GM21528 (cell line): ENCODE data around the gene CLDN9.

Experiments used
- ATAC-seq: cut with Tn5 transposase; IDR thresholded peaks from one replicate; pipeline ENCODE4 v1.9.1; 2021; ENCODE audit warnings: mild to moderate bottlenecking, moderate library complexity; ENCODE audit not compliant: unreplicated experiment, low FRiP score

The CLDN9 gene

GRCh38 chr16:2973605-2974318 is 39.0 kb upstream of the CLDN9 start:
- ATAC-seq: no peak

GRCh38 chr16:2974319-2975056 is 38.2 kb upstream of the CLDN9 start:
- ATAC-seq: no peak

DNA sequence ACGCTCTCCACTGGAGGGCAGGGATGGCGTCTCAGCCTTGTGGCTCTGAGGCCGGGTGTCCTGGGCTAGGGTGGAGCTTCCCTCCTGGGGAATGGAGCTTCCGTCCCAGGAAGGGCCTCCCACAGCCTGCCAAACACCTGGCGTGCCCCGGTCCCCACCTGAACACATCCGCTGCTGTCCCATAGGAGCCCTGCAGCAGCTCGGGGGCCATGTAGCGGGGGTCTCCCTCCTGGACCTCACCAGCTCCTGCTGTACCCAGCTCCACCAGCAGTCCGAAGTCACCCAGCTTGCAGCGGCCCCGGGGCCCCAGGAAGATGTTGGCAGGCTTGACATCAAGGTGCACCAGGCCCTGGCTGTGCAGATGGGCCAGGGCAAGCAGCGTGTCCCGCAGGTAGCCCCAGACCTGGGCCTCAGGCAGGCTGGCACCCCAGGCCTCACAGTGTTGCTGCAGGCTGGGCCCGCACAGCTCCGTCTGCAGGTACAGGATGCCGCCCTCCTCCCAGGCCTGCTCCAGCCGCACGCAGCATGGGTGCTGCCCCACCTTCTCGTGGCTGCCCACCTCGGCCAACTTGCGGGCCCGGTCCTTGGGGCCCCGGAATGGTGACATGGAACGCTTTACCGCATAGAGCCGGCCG is 37.4 kb upstream of the CLDN9 start:
- ATAC-seq: no peak

DNA sequence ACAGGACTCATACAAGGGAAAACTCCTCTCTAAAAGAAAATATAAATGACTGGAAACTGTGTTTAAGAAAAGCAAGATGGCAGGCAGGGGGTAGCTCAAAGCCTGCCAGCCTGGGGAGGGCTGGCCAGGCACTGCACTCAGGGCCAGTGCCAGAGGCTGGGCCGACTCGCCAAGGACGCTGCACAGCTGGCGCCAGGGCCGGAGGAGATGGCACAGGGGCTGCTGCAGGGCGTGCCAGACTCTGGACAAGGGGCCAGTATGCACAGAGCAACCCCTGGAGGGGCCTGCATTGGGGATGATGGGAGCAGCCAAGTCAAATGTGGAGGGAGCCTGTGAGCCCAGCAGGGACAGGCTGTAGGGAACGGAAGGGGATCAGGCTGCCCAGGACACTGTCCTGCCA is 36.5 kb upstream of the CLDN9 start:
- no peak for ATAC-seq

DNA sequence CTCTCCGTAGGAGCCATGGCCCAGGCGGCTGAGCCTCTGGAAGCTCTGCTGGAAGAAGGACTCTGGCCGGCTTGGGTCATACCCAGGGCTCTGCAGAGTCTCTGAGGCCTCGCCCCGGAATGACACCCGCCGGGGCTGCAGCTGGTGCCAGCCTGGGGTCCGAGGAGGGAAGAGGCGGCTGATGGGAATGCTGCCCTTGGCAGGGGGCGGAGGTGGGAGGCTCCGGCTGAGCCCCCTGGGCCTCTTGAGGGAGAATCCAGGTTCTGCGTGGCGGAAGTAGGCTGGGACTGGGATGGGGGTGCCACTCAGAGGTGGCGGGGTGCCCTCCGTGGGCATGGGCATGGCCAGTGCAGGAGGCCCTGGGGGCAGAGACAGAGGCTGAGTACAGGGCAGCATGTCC is 36.0 kb upstream of the CLDN9 start:
- ATAC-seq: no peak

GRCh38 chr16:2977440-2977839 is 35.3 kb upstream of the CLDN9 start:
- no peak for ATAC-seq

- ATAC-seq: peak; percentile 5
These were observed 33.0 kb upstream of the CLDN9 start for GRCh38 chr16:2979669-2980226.

- ATAC-seq: peak; percentile 59
These were observed 32.2 kb upstream of the CLDN9 start, which contains the start of gene PKMYT1 for GRCh38 chr16:2980227-2981176. Gene PKMYT1 (minus strand): TSS chr16:2980446. CDS start chr16:2979657, 789 bp downstream.

DNA sequence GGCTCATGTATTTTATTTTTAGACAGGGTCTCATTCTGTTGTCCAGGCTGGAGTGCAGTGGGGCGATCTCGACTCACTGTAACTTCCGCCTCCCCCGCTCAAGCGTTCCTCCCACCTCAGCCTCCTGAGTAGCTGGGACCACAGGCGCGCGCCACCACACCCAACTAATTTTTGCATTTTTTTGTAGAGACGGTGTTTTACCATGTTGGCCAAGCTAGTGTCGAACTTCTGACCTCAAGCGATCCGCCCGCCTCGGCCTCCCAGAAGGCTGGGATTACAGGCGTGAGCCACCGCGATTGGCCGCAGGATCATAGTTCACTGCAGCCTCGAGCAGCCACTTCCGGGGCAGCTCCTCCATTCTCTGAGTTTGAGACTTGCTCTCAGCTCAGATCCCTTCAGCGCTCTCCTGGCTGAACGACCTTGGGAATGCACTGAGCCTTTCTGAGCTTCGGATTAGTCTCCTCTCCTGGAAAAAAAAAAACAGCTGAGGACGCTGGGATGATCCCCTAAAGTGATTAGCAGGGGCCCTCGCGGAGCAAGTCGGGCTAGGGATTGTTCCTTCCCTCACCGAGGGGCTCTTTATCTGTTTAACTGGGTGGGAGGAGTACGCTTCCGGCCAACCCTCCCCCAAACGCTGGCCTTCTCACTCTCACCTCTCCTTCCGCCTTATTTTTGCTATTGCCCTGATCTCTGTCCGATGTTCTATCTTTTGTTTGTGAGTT is 31.4 kb upstream of the CLDN9 start:
- no peak for ATAC-seq

GRCh38 chr16:2981899-2982250 is 30.8 kb upstream of the CLDN9 start:
- ATAC-seq: no peak

DNA sequence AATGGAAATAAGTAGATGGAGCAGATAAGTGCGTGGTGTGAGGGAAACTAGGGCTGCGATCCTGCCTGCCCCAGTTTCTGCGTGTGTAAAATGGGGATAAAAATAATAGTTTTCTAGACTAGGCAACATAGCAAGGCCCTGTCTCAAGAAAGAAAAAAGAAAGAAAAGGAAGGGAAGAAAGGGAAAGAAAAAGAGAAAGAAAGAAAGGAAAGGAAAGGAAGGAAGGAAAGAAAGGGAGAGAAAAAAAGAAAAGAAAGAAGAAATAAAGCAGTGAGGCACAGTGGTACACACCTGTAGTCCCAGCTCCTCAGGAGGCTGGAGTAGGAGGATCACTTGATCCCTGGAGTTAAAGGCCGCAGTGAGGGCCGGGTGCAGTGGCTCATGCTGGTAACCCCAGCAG is 30.3 kb upstream of the CLDN9 start:
- ATAC-seq: no peak

DNA sequence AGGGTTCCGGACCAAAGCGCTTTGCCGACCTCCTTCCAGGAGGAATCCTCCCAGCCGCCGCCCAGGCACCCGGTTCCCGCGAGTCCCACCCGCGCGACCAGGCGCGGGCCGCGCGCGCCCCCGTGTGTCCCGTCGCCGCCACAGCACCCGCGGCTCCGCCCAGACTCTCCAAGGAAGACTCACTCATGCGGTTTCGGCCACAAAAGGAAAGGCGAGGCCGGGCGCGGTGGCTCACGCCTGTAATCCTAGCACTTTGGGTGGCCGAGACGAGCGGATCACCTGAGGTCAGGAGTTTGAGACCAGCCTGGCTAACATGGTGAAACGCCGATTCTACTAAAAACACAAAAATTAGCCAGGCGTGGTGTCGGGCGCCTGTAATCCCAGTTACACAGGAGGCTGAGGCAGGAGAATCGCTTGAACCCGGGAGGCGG is 29.0 kb upstream of the CLDN9 start:
- no peak for ATAC-seq

DNA sequence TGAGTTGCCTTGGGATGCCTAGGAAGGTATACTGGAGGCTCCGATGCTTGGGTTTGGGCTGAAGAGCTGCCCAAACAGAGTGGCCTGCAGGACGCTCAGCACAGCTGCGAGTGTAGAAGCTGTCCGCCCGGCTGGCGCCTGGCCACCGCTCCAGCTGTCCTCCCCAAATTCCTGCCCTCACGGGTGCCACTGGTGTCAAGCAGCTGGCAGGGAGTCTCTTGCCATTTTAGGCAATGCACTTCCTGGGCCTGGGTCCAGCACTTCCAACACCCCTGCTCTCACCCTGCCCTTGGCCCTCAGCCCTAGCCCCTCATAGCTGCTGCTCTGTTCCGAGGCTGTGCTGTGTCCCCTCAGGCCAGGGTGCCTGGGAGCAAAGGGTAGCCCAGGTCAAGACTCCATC is 27.3 kb upstream of the CLDN9 start:
- ATAC-seq: no peak

GRCh38 chr16:2985893-2986355 is 26.8 kb upstream of the CLDN9 start:
- ATAC-seq: no peak

DNA sequence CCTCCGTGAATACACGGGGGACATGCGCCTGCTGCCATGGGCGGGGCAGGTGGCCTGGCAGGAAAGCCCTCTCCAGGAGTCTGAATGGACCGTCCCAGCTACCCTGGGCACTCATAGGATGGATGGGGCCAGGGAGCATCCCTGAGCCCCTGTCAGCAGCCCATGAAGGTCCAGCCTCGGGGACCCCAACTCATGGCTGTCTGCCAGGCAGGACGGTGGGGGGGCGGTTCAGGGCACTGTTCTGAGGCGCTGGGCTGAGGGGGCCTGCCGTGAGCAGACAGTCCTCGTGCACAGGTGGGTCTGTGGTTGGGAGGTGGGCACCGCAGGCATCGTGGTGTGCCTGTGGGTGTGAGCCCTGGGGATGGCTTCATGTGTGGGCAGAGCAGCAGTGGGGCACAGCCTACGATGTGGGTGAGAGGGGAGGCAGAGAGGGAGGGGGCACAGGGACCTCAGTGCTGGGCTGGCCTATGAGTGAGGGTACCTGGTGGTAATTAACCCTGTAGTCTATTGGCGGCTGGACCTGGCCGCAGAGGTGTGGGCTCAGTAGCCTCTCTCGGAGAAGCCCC is 26.0 kb upstream of the CLDN9 start:
- no peak for ATAC-seq

- ATAC-seq: no peak
These were observed 25.4 kb upstream of the CLDN9 start for GRCh38 chr16:2987286-2987685.

- no peak for ATAC-seq
These were observed 24.9 kb upstream of the CLDN9 start for GRCh38 chr16:2987833-2988232.

DNA sequence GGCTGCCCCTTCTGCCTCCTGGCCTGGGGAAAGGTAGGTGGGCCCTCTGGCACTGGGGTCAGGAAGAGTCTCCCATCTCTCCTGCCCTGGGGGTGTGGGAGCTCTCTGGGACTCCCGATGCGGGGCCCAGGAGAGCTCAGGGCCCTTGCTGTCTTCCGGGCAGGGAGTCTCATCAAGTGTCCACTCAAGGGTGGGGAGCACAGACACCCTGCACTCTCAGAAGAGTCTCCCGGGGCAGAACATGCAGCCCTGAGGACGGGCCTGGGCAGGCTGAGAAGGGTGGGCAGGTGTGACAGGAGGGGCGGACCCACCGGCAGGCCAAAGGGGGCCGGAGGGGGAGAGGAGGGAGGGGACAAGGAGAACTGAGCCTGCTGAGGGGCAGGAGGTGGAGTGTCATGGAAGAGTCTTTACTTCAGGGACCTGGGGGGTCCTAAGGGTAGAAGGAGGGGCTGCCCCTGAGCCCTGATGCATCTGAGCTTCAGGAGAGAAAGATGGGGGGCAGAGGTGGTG is 24.1 kb upstream of the CLDN9 start:
- no peak for ATAC-seq

DNA sequence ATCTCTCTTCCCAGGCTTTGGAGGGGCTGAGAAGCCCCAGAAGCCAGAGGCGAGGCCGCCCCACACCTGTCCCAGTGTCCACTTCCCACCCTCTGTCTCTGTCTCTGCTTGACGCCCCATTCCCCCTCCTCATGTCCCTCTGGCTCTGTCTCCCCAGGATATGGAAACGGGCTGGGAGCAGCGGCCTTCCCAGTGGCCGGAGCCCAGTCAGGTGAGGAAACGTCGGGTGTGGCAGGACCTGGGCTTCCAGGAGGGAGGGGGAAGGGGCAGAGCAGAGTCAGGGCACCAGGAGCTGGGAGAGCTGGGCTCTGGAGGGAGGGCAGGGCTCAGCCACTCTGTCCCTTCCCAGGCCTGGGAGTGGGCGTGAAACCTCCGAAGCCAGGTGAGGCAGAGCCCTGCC is 21.8 kb upstream of the CLDN9 start:
- ATAC-seq: no peak
